GM10266 (cell line): Measurements from ENCODE around the gene ARHGAP10.

ENCODE experiments used
- DNase-seq: peaks from one replicate; pipeline ENCODE4 v3.0.0; 2012; ENCODE audit errors: extremely low spot score
- TF ChIP-seq, protein P1 (sequence below): IDR thresholded peaks from 2 replicates; pipeline ENCODE4 v1.5.1; 2012; ENCODE audit warnings: mild to moderate bottlenecking, low read depth; ENCODE audit not compliant: control insufficient read depth, insufficient read depth; ENCODE audit errors: missing control alignments

The ARHGAP10 gene

DNA sequence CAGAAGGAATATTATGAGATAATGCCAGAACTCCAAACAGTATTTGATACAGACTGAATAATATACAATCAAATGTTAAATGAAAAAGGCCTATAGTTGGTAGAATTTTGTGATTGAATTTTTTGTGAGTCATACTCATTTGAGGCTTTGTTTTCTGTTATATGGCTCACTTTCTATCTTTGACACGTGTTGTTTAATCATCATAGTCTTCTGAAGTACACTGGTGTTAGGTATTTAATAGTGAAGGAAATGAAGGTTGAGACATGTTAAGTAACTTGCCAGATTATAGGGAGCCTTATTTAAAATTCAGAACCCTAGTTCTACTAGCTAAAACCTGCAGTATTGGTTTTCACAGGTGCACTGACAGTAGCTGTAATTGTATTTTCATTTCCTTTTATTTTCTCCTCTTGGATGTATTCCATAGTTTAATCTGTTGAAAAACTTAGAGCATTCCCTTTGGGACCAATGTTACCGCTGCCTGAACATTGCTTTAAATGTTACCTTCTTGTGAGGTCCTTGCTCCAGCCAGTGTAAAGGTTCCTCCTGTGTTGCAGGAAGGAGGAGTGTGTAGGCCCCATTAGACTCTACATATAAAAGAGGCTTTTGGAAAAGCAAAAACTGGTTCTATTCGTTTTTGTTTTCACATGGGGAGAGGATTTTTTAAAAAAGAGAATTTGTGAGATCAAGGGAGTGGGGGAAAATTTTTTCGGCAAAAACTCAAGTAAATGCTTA is 224.1 kb downstream of the ARHGAP10 start:
- TF ChIP-seq, protein P1, sequence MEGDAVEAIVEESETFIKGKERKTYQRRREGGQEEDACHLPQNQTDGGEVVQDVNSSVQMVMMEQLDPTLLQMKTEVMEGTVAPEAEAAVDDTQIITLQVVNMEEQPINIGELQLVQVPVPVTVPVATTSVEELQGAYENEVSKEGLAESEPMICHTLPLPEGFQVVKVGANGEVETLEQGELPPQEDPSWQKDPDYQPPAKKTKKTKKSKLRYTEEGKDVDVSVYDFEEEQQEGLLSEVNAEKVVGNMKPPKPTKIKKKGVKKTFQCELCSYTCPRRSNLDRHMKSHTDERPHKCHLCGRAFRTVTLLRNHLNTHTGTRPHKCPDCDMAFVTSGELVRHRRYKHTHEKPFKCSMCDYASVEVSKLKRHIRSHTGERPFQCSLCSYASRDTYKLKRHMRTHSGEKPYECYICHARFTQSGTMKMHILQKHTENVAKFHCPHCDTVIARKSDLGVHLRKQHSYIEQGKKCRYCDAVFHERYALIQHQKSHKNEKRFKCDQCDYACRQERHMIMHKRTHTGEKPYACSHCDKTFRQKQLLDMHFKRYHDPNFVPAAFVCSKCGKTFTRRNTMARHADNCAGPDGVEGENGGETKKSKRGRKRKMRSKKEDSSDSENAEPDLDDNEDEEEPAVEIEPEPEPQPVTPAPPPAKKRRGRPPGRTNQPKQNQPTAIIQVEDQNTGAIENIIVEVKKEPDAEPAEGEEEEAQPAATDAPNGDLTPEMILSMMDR = no peak
- DNase-seq = no peak

DNA sequence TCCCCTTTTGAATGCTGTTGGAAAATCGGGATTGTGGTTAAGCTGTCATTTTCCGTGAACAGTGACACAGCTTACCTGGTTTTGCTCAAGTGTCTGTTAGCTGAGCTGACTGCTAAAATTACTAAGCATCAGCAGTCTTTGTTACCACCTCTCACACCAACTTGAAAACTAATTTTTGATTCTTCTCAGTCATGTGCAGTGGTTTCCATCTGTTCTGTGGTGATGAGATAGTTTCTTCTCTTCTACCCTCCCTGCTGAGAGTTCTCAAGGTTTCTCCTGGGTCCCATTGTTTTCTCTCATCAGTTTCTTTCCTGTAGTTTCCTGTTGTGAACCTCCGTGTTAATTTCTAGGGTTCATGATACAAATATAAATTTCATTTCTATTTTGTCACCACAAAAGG is 225.6 kb downstream of the ARHGAP10 start:
- TF ChIP-seq, protein P1 = no peak
- DNase-seq = no peak

DNA sequence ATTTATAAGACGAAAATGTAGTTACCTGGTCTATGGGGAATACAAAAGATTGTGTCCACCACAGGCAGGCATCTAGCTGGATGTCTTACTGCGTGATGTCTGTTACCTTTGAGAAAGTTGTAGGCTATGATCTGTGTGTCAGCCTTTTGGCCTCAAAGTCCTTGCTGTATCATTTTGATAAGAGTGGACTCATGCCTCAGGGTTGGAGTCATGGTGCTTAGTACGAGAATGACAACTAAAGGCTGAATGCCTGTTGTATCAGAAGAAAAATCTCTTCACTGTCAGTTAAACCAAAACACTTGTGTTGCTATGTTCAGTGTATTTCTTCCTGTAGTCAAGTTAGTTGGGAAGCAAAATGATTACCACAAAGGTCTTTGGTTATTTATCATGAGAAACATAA is 226.2 kb downstream of the ARHGAP10 start:
- TF ChIP-seq, protein P1 = no peak
- DNase-seq = no peak

DNA sequence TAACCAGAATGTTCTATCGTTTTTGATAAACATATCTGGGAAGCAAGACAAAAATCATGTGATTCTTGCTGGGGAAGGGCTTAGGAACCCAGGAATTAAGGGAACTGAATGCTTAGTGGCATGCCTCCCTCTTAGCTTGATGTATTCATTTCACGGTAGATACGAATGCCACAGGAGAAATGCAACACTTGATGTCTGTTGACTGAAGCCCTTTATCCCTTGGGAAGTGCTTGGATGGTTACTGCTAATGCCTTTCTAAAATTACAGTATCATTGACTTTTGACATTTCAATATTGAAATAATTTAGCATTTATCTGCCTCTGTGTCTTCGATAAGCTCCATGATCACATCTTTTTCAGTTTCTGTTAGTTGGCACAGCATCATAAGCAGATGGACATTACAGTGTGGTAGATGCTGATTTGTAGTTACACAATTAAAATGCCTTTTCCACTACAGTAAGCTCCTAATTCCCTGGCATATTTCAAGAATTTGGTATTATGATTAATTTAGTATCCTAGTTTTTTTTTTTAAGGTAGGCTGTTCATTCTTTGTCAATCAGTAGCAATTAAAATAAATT is 226.7 kb downstream of the ARHGAP10 start:
- TF ChIP-seq, protein P1 = no peak
- no peak for DNase-seq

DNA sequence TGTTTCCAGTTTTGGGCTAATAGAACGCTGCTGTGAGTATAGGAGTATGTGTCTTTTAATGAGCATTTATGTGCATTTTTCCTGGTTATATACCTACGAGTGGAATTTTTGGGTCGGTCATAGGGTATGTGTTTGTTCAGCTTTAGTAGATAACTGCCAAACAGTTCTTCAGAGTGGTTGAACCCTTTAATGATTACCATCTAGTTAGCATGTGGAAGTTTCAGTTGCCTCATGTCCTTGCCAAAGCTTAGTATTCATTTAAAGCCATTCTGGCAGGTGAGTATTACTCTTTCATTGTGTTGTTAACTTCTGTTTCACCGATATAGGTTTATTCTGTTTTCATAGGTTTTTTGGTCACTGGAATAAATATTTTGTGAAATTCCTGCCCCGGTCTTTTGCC is 229.1 kb downstream of the ARHGAP10 start:
- DNase-seq = no peak
- TF ChIP-seq, protein P1 = no peak

DNA sequence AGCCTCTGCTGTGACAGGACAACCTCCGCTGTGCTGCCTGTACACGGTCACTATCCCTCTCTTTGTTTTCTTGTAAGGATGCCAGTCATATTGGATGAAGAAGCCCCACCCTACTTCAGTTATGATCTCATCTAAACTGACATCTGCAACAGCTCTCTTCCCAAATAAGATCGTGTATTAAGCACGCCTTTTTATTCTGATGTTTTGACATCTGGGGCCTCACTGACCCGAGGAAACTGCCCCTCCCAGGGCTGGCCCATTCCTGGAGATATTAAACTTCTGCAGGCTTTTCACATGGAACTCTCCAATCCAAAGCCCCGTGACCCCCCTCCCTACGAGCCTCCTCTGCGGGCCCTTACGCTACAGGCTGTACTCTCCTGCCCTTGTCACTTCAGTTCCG is 232.0 kb downstream of the ARHGAP10 start:
- TF ChIP-seq, protein P1 = no peak
- DNase-seq = no peak

DNA sequence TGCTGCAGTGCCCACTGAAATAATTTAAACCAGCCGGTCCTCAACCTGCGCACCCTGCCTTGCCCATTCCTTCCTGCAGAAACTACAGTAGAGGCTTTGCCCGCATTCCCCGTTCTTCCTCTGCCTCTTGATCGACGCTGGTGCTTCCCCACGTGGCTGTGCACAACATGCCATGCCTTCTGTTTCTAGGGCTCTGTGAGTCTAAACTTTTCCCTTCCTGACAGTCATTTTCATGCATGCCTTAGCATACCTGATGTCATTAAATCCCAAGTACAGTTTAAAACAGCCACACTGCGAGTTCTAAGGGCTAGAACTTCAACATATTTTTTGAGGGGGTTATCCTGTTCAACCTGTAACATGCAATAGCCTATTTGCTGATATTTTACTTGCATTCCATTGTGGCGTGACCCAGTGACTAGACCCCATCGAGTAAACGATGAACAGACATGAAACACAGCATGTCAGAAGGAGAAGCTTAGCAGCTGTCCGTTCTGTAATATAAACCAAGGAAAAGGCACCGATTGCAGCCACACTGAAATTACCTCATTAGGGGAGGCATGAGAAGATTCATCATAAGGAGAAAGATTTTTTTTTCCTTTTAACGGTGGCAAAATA is 232.5 kb downstream of the ARHGAP10 start:
- TF ChIP-seq, protein P1 = no peak
- no peak for DNase-seq
